Measurements from ENCODE around the gene TTLL5. TPM values are rescaled to one million over a fixed set of nuclear protein-coding genes. Genes with fewer than 3 reads are reported as not detected.

The TTLL5 gene
- polyA plus RNA-seq, 1 of the 3 experiments (the other 2 are of a cell fraction): 9.6 TPM

GRCh38 chr14:75969126-75969525 is 308.1 kb downstream of the TTLL5 start:
- no peaks in the 10 kb centered on the region for H3K27me3 ChIP-seq (ENCODE audit: insufficient read depth)
- H3K4me1 ChIP-seq (ENCODE audit: control insufficient read depth in 1 of 2, insufficient read depth in 2 of 2, low read depth in 1 of 2, low read length in 1 of 2): peaks cover 0 to 32% of the 10 kb centered on the region in 2 experiments; a peak in 2 of 4 replicates
- no peaks in the 10 kb centered on the region for H3K9me3 ChIP-seq
- ChIA-PET POLR2A (no interaction called here), CTCF (interaction anchor here (1.1 to 19.6 kb wide), 4 partner anchors 11 to 260 kb away, joined by 3 to 550 read pairs (median 34); partner anchors contain the start of gene TGFB3)
- H3K9me2 ChIP-seq: no peaks in the 10 kb centered on the region
- H2AFZ ChIP-seq (ENCODE audit: low read depth): no peak overlapping the region
- no peak overlapping the region for H3K4me2 ChIP-seq
- TF ChIP-seq PBX3 (IDR thresholded peaks at IDR 0.05) (no peak), FOSL2 (IDR thresholded peaks at IDR 0.05; ENCODE audit: borderline replicate concordance, low read depth) (no peak), EZH2phosphoT487 (IDR thresholded peaks at IDR 0.05; ENCODE audit: borderline replicate concordance, low read depth) (no peak), SMC3 (IDR thresholded peaks at IDR 0.05; ENCODE audit: low read depth, low read length) (no peak), JUND (IDR thresholded peaks at IDR 0.05) (no peak), GATA2 (CRISPR knock-in tag; IDR thresholded peaks at IDR 0.05) (no peak), USF1 (IDR thresholded peaks at IDR 0.05; ENCODE audit: borderline replicate concordance, low read depth) (no peak), USF2 (IDR thresholded peaks at IDR 0.05; ENCODE audit: borderline replicate concordance, low read depth, low read length) (no peak), NRF1 (IDR thresholded peaks at IDR 0.05; ENCODE audit: low read depth, low read length) (no peak)
- no peak overlapping the region for H3K9ac ChIP-seq
- peaks cover 0 to 2% of the 10 kb centered on the region in 2 experiments for H3K36me3 ChIP-seq (replicated peaks in 1 of 2; ENCODE audit: control insufficient read depth in 1 of 2, insufficient read depth in 2 of 2, low read length in 1 of 2)
- no peaks in the 10 kb centered on the region for H4K20me1 ChIP-seq (ENCODE audit: insufficient read depth)
- H3K79me2 ChIP-seq (ENCODE audit: insufficient read depth): no peaks in the 10 kb centered on the region
- no peak overlapping the region for H3K4me3 ChIP-seq (ENCODE audit: low read depth in 2 of 2, low read length in 1 of 2)
- WGBS (ENCODE audit: low lambda C conversion rate): 92% methylated on average over 4 of the region's 4 CpGs
- no peak overlapping the region for H3K27ac ChIP-seq (ENCODE audit: low read depth in 2 of 2, low read length in 1 of 2)
- no peaks in the 10 kb centered on the region for H3F3A ChIP-seq (replicated peaks; ENCODE audit: insufficient read depth)
- DNase-seq: no peak

GRCh38 chr14:75969891-75970290 is 308.8 kb downstream of the TTLL5 start:
- no peaks in the 10 kb centered on the region for H3K27me3 ChIP-seq (ENCODE audit: insufficient read depth)
- no peaks in the 10 kb centered on the region for H3F3A ChIP-seq (replicated peaks; ENCODE audit: insufficient read depth)
- no peaks in the 10 kb centered on the region for H3K9me3 ChIP-seq
- no peak for TF ChIP-seq FOXJ3 (CRISPR knock-in tag; IDR thresholded peaks at IDR 0.05)
- TF ChIP-seq, protein P1, sequence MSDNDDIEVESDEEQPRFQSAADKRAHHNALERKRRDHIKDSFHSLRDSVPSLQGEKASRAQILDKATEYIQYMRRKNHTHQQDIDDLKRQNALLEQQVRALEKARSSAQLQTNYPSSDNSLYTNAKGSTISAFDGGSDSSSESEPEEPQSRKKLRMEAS (IDR thresholded peaks at IDR 0.05; ENCODE audit: low read depth): no peak
- TF ChIP-seq SIN3A (IDR thresholded peaks at IDR 0.05; ENCODE audit: borderline replicate concordance, low read depth, low read length): no peak
- no peak for TF ChIP-seq YY1 (IDR thresholded peaks at IDR 0.05; ENCODE audit: low read depth)
- TF ChIP-seq CHD2 (IDR thresholded peaks at IDR 0.05; ENCODE audit: low read length, partially characterized antibody): no peak
- no peaks in the 10 kb centered on the region for H4K20me1 ChIP-seq (ENCODE audit: insufficient read depth)
- no peak overlapping the region for H3K9ac ChIP-seq
- no peak overlapping the region for H3K4me3 ChIP-seq (ENCODE audit: low read depth in 2 of 2, low read length in 1 of 2)
- POLR2A ChIA-PET: no interaction called here
- no peak overlapping the region for H3K27ac ChIP-seq (ENCODE audit: low read depth in 2 of 2, low read length in 1 of 2)
- H3K4me2 ChIP-seq: no peak overlapping the region
- H3K79me2 ChIP-seq (ENCODE audit: insufficient read depth): no peaks in the 10 kb centered on the region
- H3K36me3 ChIP-seq (replicated peaks in 1 of 2; ENCODE audit: control insufficient read depth in 1 of 2, insufficient read depth in 2 of 2, low read length in 1 of 2): peaks cover 0 to 2% of the 10 kb centered on the region in 2 experiments
- WGBS (ENCODE audit: low lambda C conversion rate): 79% methylated on average over 8 of the region's 8 CpGs
- CTCF ChIA-PET: interaction anchor here (0.7 to 19.6 kb wide), 8 partner anchors 11 to 261 kb away, joined by 3 to 550 read pairs (median 3); partner anchors contain the start of gene TGFB3
- no peak overlapping the region for H2AFZ ChIP-seq (ENCODE audit: low read depth)
- no peaks in the 10 kb centered on the region for H3K9me2 ChIP-seq
- H3K4me1 ChIP-seq (ENCODE audit: control insufficient read depth in 1 of 2, insufficient read depth in 2 of 2, low read depth in 1 of 2, low read length in 1 of 2): peaks cover 0 to 25% of the 10 kb centered on the region in 2 experiments; a peak in 2 of 4 replicates
- no peak for DNase-seq

Measured in SK-N-SH (cell line).